GM19043 (cell line): Measurements from ENCODE around the gene USP36.
"Not testable (repeated sequence)": the region's sequence is repeated elsewhere in the genome, so short reads cannot be mapped to it uniquely, and the experiment has no call there.

Experiments
- ATAC-seq: cut with Tn5 transposase; IDR thresholded peaks from one replicate; pipeline ENCODE4 v1.9.1; 2021; ENCODE audit warnings: low read depth; ENCODE audit not compliant: unreplicated experiment

The USP36 gene

GRCh38 chr17:78794864-78795640, 45.6 kb downstream of the USP36 start:
- no peak for ATAC-seq

DNA sequence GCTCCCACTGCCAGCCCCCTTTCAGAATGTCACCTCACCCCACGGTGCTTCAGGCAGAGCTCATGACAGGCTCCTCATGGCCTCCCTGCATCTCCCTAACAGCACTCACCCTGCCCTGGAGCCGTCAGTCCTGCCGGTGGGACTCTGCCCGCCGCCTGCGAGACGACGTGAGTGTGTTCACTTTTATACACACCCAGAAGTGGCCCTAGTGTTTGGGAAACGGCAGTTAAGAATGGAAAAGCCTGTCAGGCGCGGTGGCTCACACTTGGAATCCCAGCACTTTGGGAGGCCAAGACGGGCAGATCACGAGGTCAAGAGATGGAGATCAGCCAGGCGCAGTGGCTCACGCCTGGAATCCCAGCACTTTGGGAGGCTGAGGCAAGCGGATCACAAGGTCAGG, 46.2 kb downstream of the USP36 start:
- no peak for ATAC-seq

DNA sequence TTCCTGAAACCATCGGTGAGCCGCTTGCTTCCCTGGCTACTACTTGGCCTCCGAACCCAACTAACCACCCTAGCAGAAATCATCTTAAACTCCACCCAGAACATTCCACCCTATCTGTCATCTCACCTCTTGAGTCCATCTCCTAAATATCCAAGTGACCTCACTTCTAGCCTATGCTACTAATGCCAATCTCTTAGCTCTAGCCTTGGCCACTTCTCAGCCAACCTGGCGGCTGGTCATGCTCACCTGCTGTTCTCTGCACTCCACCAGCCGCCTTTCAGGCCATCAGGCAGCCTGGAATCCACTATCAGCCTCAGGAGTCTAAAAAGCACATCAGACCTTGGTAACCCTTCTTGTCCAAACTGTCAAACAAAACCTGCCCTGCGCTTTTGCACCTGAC, 46.6 kb downstream of the USP36 start:
- no peak for ATAC-seq

- ATAC-seq, result no peak
Observed at GRCh38 chr17:78793415-78793814, 47.2 kb downstream of the USP36 start.

- ATAC-seq, result no peak
Observed at GRCh38 chr17:78791840-78792709, 48.5 kb downstream of the USP36 start.

- ATAC-seq, result no peak
Observed at GRCh38 chr17:78790552-78790951, 50.1 kb downstream of the USP36 start.

DNA sequence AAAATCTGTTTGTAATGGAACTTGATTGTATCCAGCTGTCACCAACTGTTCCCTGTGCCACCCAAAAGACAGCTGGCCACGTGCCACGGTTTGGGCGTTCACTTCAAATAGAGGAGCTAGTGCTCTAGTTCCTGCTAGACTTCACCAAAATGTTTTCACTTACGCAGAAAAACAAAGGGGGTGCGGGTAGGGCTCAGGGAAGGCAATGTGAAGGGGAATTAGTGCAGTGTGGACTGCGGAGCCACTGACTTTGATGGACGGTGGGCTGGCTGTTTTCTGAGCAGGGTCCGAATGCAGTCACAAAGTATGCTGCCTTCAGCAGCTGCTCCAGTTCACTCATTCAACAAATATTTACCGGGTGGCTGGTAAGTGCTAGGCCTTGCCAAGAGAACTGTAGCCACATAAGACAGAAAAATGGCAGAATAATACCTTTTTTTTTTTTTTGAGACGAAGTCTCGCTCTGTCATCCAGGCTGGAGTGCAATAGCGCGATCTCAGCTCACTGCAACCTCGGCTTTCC, 50.9 kb downstream of the USP36 start:
- no peak for ATAC-seq

- ATAC-seq, result no peak
Observed at GRCh38 chr17:78789149-78789662, 51.4 kb downstream of the USP36 start.

GRCh38 chr17:78788451-78788850, 52.2 kb downstream of the USP36 start:
- no peak for ATAC-seq

- no peak for ATAC-seq
Observed at GRCh38 chr17:78787444-78787843, 53.2 kb downstream of the USP36 start.

- ATAC-seq, result no peak
Observed at GRCh38 chr17:78785663-78786057, 55.0 kb downstream of the USP36 start.

DNA sequence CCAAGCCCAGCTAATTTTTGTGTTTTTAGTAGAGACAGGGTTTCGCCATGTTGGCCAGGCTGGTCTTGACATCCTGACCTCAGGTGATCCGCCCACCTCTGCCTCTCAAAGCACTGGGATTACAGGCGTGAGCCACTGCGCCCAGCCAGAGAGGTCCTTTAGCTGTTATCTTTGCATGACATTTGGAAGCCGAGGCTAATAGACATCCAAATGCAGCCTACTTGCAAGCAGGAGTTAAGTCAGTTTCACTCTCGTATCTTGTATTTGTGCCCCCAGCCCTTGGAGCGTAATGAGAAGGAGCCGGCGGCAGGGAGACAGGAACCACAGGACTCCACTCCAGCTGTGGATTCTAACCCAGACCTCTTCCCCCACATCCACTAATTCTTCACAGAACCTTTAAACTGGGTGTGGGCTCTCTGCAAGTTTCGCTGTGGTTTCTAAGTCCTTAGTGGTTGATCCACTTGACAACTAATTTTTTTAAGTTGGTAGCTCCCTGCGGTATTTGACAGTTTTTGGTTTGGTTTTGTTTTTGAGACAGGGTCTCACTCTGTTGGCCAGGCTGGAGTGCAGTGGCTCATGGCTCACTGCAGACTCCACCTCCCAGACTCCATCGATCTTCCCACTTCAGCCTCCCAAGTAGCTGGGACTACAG, 55.5 kb downstream of the USP36 start:
- ATAC-seq, result no peak

GRCh38 chr17:78784352-78784751, 56.3 kb downstream of the USP36 start:
- no peak for ATAC-seq

- no peak for ATAC-seq
Observed at GRCh38 chr17:78783711-78784324, 56.8 kb downstream of the USP36 start.

- ATAC-seq, result no peak
Observed at GRCh38 chr17:78781893-78782304, 58.7 kb downstream of the USP36 start, which contains the start of gene CYTH1. TSS of gene CYTH1 (minus strand) at chr17:78782273. CDS start at chr17:78782223, 50 bp downstream.

GRCh38 chr17:78781104-78781892, 59.3 kb downstream of the USP36 start:
- ATAC-seq, result no peak

- no peak for ATAC-seq
Observed at GRCh38 chr17:78780335-78780734, 60.3 kb downstream of the USP36 start.

- ATAC-seq, result no peak
Observed at GRCh38 chr17:78779850-78780249, 60.8 kb downstream of the USP36 start.

GRCh38 chr17:78779286-78779651, 61.3 kb downstream of the USP36 start:
- ATAC-seq, result not testable (repeated sequence)

DNA sequence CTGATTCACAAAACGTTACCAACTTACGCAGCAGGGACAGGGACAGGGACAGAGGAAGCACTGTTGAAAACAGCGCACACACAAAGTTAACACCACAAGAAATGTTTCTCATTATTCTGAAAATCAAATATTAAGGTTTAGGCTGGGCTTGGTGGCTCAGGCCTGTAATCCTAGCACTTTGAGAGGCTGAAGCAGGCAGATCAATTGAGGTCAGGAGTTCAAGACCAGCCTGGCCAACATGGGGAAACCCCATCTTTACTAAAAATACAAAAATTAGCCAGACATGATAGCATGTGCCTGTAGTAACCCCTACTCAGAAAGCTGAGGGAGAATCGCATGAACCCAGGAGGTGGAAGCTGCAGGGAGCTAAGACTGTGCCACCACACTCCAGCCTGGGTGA, 62.7 kb downstream of the USP36 start:
- no peak for ATAC-seq
